GM12892 (cell line): ENCODE data around the gene NCAN.
"Not testable (repeated sequence)": the region's sequence is repeated elsewhere in the genome, so short reads cannot be mapped to it uniquely, and the experiment has no call there.

Source experiments
- DNase-seq: peaks from one replicate; pipeline ENCODE4 v3.0.0; 2011; ENCODE audit not compliant: insufficient read length
- FAIRE-seq: peaks from 2 replicates; lab custom pipeline; 2011; peaks lifted over from hg19 to GRCh38; lab: Jason Lieb, UNC
- POLR2A ChIP-seq: IDR thresholded peaks from 2 replicates; pipeline ENCODE4 v1.6.1; 2011; ENCODE audit warnings: low read depth, low read length, control low read depth
- POLR2AphosphoS5 ChIP-seq: IDR thresholded peaks from 2 replicates; pipeline ENCODE4 v1.6.1; 2011; ENCODE audit warnings: low read depth, low read length, control low read depth
- TAF1 ChIP-seq: IDR thresholded peaks from 2 replicates; pipeline ENCODE4 v1.6.1; 2011; ENCODE audit warnings: low read depth, mild to moderate bottlenecking, control low read depth, low read length, borderline replicate concordance

NCAN gene

GRCh38 chr19:19215792-19216191, 4.0 kb downstream of the NCAN start:
- FAIRE-seq = no peak
- TF ChIP-seq POLR2AphosphoS5 (no peak), TAF1 (no peak), POLR2A (no peak)
- no peak for DNase-seq

GRCh38 chr19:19217099-19217498, 5.3 kb downstream of the NCAN start:
- FAIRE-seq = no peak
- DNase-seq = no peak
- no peak for TF ChIP-seq POLR2AphosphoS5
- TF ChIP-seq POLR2A = no peak
- no peak for TF ChIP-seq TAF1

DNA sequence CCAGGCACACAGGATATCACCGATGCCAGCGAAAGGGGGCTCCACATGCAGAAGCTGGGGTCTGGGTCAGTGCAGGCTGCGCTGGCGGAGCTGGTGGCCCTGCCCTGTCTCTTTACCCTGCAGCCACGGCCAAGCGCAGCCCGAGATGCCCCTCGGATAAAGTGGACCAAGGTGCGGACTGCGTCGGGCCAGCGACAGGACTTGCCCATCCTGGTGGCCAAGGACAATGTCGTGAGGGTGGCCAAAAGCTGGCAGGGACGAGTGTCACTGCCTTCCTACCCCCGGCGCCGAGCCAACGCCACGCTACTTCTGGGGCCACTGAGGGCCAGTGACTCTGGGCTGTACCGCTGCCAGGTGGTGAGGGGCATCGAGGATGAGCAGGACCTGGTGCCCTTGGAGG, 7.2 kb downstream of the NCAN start:
- FAIRE-seq = no peak

DNA sequence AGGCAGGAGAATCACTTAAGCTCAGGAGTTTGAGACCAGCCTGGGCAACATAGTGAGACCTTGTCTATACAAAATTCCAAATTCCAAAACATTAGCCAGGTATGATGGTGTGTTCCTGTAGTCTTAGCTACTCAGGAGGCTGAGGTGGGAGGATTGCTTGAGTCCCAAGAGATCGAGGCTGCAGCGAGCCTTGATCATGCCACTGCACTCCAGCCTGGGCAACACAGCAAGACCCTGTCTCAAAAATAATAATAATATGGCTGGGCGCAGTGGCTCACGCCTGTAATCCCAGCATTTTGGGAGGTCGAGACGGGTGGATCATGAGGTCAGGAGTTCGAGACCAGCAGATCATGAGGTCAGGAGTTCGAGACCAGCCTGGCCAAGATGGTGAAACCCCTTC, 9.2 kb downstream of the NCAN start:
- not testable (repeated sequence) for FAIRE-seq, DNase-seq

More for the DNA sequence above, 7.2 kb downstream of the NCAN start:
- DNase-seq = no peak
- no peak for TF ChIP-seq TAF1
- no peak for TF ChIP-seq POLR2AphosphoS5
- TF ChIP-seq POLR2A = no peak

DNA sequence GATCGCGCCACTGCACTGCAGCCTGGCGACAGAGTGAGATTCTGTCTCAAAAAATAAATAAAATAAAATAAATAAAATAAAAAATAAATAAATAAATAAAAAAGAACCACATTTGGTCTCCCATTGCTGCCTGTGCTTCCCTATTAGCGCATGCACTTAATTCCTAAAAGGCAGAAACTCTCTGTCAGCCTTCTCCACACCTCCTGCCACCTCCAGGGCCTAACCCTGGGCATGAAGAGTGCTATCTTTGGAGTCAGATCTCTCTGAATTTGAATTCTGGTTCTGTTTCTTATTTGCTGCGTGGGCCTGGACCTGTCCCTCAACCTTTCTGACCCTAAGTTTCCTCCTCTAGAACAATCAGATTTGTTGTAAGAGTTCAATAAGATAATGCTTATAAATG, 11.3 kb downstream of the NCAN start:
- FAIRE-seq (no peak), DNase-seq (no peak)
- no peak for TF ChIP-seq TAF1
- no peak for TF ChIP-seq POLR2AphosphoS5
- no peak for TF ChIP-seq POLR2A

DNA sequence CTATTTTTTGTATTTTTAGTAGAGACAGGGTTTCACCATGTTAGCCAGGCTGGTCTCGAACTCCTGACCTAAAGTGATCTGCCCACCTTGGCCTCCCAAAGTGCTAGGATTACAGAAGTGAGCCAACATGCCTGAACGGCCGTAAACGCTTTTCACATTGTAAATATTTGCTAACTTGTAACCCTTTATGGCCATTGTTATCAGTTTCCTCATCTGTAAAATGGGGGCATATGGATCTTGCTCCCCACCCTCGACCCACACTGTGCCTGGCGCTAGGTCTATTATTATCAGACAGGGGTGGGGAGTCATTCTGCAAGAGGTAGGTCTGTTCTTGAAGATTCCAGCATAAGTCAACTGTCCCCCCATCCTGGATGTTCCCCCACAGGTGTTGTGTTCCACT, 11.9 kb downstream of the NCAN start:
- TF ChIP-seq POLR2AphosphoS5 (no peak), POLR2A (no peak), TAF1 (no peak)
- DNase-seq (no peak), FAIRE-seq (no peak)

GRCh38 chr19:19224150-19224851, 12.5 kb downstream of the NCAN start:
- TF ChIP-seq POLR2A = no peak
- TF ChIP-seq POLR2AphosphoS5 = no peak
- no peak for TF ChIP-seq TAF1
- DNase-seq (no peak), FAIRE-seq (no peak)

DNA sequence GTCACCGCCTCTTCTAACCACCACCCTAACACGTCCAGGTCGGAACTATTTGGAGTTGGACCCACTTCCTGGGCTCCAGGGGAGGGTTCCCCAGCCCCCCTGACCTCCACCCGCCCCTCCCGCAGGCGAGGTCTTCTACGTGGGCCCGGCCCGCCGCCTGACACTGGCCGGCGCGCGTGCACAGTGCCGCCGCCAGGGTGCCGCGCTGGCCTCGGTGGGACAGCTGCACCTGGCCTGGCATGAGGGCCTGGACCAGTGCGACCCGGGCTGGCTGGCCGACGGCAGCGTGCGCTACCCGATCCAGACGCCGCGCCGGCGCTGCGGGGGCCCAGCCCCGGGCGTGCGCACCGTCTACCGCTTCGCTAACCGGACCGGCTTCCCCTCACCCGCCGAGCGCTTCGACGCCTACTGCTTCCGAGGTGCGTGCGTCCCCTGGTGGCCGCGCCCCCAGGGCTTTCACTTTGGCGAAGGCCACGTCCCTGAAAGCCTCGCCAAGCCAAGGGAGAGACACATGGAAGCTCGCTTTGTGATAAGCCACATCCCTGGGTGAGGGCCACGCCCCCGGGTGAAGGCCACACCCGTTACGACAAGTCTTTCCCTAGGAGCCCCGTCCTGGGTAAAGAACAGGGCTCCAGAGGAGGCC, 13.2 kb downstream of the NCAN start:
- DNase-seq (peak; percentile 90), FAIRE-seq (peak; percentile 73)
- TF ChIP-seq TAF1 (no peak), POLR2AphosphoS5 (no peak), POLR2A (no peak)

DNA sequence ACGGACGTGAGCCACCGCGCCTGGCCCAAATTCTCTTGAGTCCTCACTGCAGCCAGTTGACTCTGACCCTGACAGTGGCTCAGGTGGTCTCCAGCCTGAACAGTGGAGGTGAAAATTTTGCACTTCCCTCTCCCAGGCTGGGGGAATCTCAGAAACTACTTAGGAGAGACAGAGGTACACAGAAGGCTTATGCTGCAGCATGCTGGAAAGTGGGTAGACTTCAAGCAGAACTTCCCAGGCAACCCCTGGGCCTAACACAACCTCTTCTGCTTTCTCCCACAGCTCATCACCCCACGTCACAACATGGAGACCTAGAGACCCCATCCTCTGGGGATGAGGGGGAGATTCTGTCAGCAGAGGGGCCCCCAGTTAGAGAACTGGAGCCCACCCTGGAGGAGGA, 14.4 kb downstream of the NCAN start:
- DNase-seq (no peak), FAIRE-seq (no peak)
- TF ChIP-seq POLR2AphosphoS5 = no peak
- no peak for TF ChIP-seq TAF1
- no peak for TF ChIP-seq POLR2A

- DNase-seq (no peak), FAIRE-seq (no peak)
- TF ChIP-seq POLR2AphosphoS5 (no peak), POLR2A (no peak), TAF1 (no peak)
Measured at GRCh38 chr19:19226663-19227062, 14.9 kb downstream of the NCAN start.

- no peak for TF ChIP-seq TAF1
- no peak for TF ChIP-seq POLR2A
- no peak for TF ChIP-seq POLR2AphosphoS5
- no peak for FAIRE-seq
- DNase-seq = no peak
Measured at GRCh38 chr19:19227217-19227616, 15.5 kb downstream of the NCAN start.

DNA sequence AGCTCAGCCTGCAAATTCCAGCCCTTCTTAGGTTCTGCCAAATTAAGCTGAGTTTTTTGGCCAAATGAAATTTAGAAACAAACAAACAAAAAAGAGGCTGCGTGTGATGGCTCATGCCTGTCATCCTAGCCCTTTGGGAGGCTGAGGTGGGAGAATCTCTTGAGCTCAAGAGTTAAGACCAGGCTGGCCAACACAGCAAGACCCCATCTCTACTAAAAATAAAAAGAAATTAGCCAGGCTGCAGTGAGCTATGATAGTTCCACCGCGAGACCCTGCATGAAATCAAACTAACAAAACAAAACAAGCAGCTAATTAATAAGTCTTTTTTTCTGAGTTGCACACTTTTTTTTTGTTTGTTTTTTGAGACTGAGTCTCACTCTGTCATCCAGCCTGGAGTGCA, 17.9 kb downstream of the NCAN start:
- FAIRE-seq (no peak), DNase-seq (no peak)
- TF ChIP-seq POLR2A (no peak), POLR2AphosphoS5 (no peak), TAF1 (no peak)

DNA sequence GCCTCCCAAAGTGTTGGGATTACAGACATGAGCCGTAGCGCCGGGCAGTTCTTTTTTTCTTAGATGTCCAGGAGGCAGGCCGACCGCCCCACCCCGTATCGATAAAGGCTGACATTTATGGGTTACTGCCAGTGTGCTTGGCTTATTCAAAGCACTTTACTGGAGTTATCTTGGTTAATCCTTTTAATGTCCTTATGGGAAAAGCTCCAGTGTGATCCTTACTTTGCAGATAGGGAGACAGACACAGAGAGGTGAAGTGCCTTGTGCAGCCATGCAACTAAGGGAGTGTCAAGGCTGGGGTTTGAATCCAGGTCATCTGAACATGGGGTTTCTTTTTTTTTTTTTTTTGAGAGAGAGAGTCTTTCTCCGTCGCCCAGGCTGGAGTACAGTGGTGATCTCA, 19.2 kb downstream of the NCAN start:
- TF ChIP-seq POLR2AphosphoS5 (no peak), TAF1 (no peak), POLR2A (no peak)
- FAIRE-seq = no peak
- DNase-seq = no peak

DNA sequence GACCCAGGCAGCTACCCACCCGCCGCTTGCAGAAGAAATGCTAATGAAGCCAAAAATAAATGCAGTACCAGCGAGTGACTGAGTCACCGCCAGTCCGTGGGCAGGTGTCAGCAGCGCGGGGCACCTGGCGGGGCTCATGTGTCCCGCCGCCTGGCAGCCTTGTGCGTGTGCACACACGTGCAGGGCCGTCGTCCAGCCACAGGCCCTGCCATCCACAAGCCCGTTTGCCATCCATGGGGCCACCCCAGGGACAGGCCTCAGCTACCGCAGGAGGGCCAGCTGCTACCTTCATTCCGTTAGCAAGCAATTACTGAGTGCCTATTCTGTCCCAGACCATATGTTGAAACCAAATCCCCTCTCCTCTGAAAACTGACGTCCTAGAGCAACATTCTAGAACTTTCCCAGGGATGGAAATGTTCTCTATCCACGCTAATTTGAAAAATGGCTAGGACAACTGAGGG, 20.5 kb downstream of the NCAN start:
- DNase-seq = no peak
- TF ChIP-seq TAF1 = no peak
- TF ChIP-seq POLR2A = no peak
- no peak for TF ChIP-seq POLR2AphosphoS5
- FAIRE-seq = no peak
